Endothelial cell of umbilical vein (primary cell): ENCODE measurements around the gene DUSP22. TPM values are rescaled to one million over a fixed set of nuclear protein-coding genes. Genes with fewer than 3 reads are reported as not detected.

Source experiments
- BruUV-seq: library from RNA; stranded (reverse); fragments of 400-500 nt; replicated peaks from 2 replicates; lab custom pipeline; 2021; lab: Mats Ljungman, UMichigan
- CTCF ChIA-PET: fragments of 300-600, 350-600 bp; sonication (Branson Sonifier 250); formaldehyde crosslinking; loops from one replicate; lab custom pipeline; 2021; ENCODE audit warnings: antibody characterized with exemption, inconsistent platforms; lab: Charles Lee
- POLR2A ChIA-PET: fragments of 300-600, 350-600 bp; sonication (Branson Sonifier 250); formaldehyde crosslinking; loops from one replicate; lab custom pipeline; 2021; ENCODE audit warnings: antibody characterized with exemption, inconsistent platforms; lab: Charles Lee
- DNase-seq: peaks from one replicate; pipeline ENCODE4 v3.0.0-alpha.2; 2011; ENCODE audit warnings: low read depth, low spot score
- FAIRE-seq: peaks from 2 replicates; lab custom pipeline; 2011; peaks lifted over from hg19 to GRCh38; lab: Jason Lieb, UNC
- H2AFZ ChIP-seq: 2 replicates; pipeline ENCODE4 v1.6.0; 2012; ENCODE audit warnings: low read depth, low read length, control low read depth, inconsistent platforms
- H3K27ac ChIP-seq: 2 replicates; pipeline ENCODE4 v1.5.1; 2011; ENCODE audit warnings: low read depth, mild to moderate bottlenecking, control low read depth, low read length, moderate library complexity; ENCODE audit not compliant: insufficient read depth
- H3K27me3 ChIP-seq, 2 experiments: 2 replicates each; pipeline versions ENCODE4 v1.6.0 to v1.6.1; 2011; ENCODE audit warnings: low read length in 2 of 2, mixed read lengths in 1 of 2; ENCODE audit not compliant: control insufficient read depth in 2 of 2, insufficient read depth in 2 of 2
- H3K36me3 ChIP-seq, 2 experiments: 2 replicates in 1 of 2; 3 replicates in 1 of 2; pipeline ENCODE4 v1.5.1; 2011; ENCODE audit warnings: low read length in 2 of 2, mild to moderate bottlenecking in 1 of 2, moderate library complexity in 1 of 2; ENCODE audit not compliant: control insufficient read depth in 2 of 2, insufficient read depth in 2 of 2; ENCODE audit errors: extremely low read depth in 1 of 2
- H3K4me1 ChIP-seq: 3 replicates; pipeline ENCODE4 v1.5.1; 2011; ENCODE audit warnings: mild to moderate bottlenecking, low read length; ENCODE audit not compliant: control insufficient read depth, insufficient read depth; ENCODE audit errors: extremely low read depth
- H3K4me2 ChIP-seq: 2 replicates; pipeline ENCODE4 v1.6.1; 2011; ENCODE audit warnings: low read length, control low read depth, mixed read lengths; ENCODE audit not compliant: insufficient read depth
- H3K4me3 ChIP-seq, 3 experiments: fragments of 200-600 bp in 1 of 3; sonication (generic), shearing (Covaris generic) in 1 of 3; replicated peaks in 1 of 3; 2 replicates each; pipeline ENCODE4 v1.5.1; 2011 to 2016; ENCODE audit warnings: control low read depth in 3 of 3, low read length in 3 of 3, mild to moderate bottlenecking in 2 of 3, inconsistent platforms in 1 of 3, low read depth in 1 of 3, moderate library complexity in 1 of 3; ENCODE audit not compliant: insufficient read depth in 1 of 3
- H3K79me2 ChIP-seq: 2 replicates; pipeline ENCODE4 v1.6.0; 2012; ENCODE audit warnings: low read length, inconsistent platforms; ENCODE audit not compliant: control insufficient read depth, insufficient read depth
- H3K9ac ChIP-seq: replicated peaks from 2 replicates; pipeline ENCODE3; 2011; ENCODE audit warnings: low read length, control low read depth; ENCODE audit not compliant: insufficient read depth; ENCODE audit errors: extremely low read depth
- H3K9me1 ChIP-seq: replicated peaks from 3 replicates; pipeline ENCODE4 v1.6.0; 2011; ENCODE audit warnings: mild to moderate bottlenecking, low read length; ENCODE audit not compliant: control insufficient read depth, insufficient read depth; ENCODE audit errors: extremely low read depth
- H3K9me3 ChIP-seq: replicated peaks from 2 replicates; pipeline ENCODE4 v1.5.1; 2012; ENCODE audit warnings: low read length, inconsistent platforms; ENCODE audit not compliant: control insufficient read depth, insufficient read depth
- H4K20me1 ChIP-seq: replicated peaks from 2 replicates; pipeline ENCODE3; 2011; ENCODE audit warnings: mild to moderate bottlenecking, low read length; ENCODE audit not compliant: control insufficient read depth, insufficient read depth; ENCODE audit errors: extremely low read depth
- CTCF ChIP-seq, 2 donors: IDR thresholded peaks; 1 replicate in 1 of 2; 2 replicates in 1 of 2; pipeline ENCODE4 v1.5.1; 2011; ENCODE audit warnings: low read length in 2 of 2, mild to moderate bottlenecking in 2 of 2, moderate library complexity in 2 of 2, control low read depth in 1 of 2, inconsistent platforms in 1 of 2, low read depth in 1 of 2; ENCODE audit not compliant: insufficient read depth in 1 of 2; ENCODE audit errors: extremely low read depth in 1 of 2
- EZH2 ChIP-seq: IDR thresholded peaks from 2 replicates; pipeline ENCODE4 v1.6.1; 2012; ENCODE audit warnings: borderline replicate concordance, low read depth, mild to moderate bottlenecking, moderate library complexity, low read length, inconsistent platforms; ENCODE audit not compliant: severe bottlenecking
- FOS ChIP-seq: IDR thresholded peaks from 2 replicates; pipeline ENCODE4 v1.6.1; 2011; ENCODE audit warnings: mild to moderate bottlenecking, low read length, moderate library complexity, borderline replicate concordance; ENCODE audit not compliant: insufficient read depth
- JUN ChIP-seq: IDR thresholded peaks from 2 replicates; pipeline ENCODE4 v1.6.1; 2011; ENCODE audit warnings: borderline replicate concordance, low read depth; ENCODE audit not compliant: insufficient read length, insufficient read depth
- MAX ChIP-seq: IDR thresholded peaks from 2 replicates; pipeline ENCODE4 v1.6.1; 2011; ENCODE audit not compliant: insufficient read depth, insufficient read length
- MYC ChIP-seq: IDR thresholded peaks from one replicate; pipeline ENCODE4 v1.6.1; 2011; ENCODE audit warnings: mild to moderate bottlenecking, low read depth, low read length
- POLR2A ChIP-seq: IDR thresholded peaks from 2 replicates; pipeline ENCODE4 v1.6.1; 2012; ENCODE audit warnings: low read depth, mild to moderate bottlenecking, control low read depth, low read length
- POLR2AphosphoS5 ChIP-seq: IDR thresholded peaks from 2 replicates; pipeline ENCODE4 v1.6.1; 2012; ENCODE audit warnings: low read depth, mild to moderate bottlenecking, control low read depth, low read length, moderate library complexity; ENCODE audit not compliant: insufficient read depth
- dilution Hi-C: fragments of 300-500 bp; cut with MboI; formaldehyde crosslinking; loops from one replicate; pipeline ENCODE4 v1.15.0; 2019; ENCODE audit warnings: low sequenced_read_pairs; ENCODE audit not compliant: extremely low pct_ligation_motif_present
- intact Hi-C: fragments of 100-400 bp; cut with micrococcal nuclease; formaldehyde crosslinking; loops from one replicate; pipeline ENCODE4 v1.10.0; 2022
- polyA plus RNA-seq, 4 experiments: library from polyadenylated mRNA; depleted of rRNA in 3 of 4; stranded (reverse) in 3 of 4; unstranded in 1 of 4; fragments of >200 nt; gene quantifications; 2 replicates each; pipeline versions ENCODE4 v1.2.1 to v1.2.3, GENCODE V29; 2011 to 2012; ENCODE audit warnings: missing spikeins in 1 of 4
- total RNA-seq: library from RNA; stranded (reverse); gene quantifications from 2 replicates; pipeline ENCODE4 v1.2.3, GENCODE V29; 2021

DUSP22 gene
- total and polyA plus RNA-seq, 2 donors (not counting 3 experiments of a cell fraction or from before 2014, with no cell fraction given): 23.2 to 33.9 TPM

- Histone ChIP-seq H3K9me1 (no peaks in the 10 kb centered on the region), H3K4me1 (peaks cover under 1% of the 10 kb centered on the region), H3K27me3 (peaks cover 28 to 33% of the 10 kb centered on the region in 2 experiments), H3K9ac (no peak overlapping the region), H4K20me1 (no peaks in the 10 kb centered on the region), H3K9me3 (no peaks in the 10 kb centered on the region), H2AFZ (no peak overlapping the region), H3K4me3 (no peak overlapping the region), H3K4me2 (no peak overlapping the region), H3K36me3 (no peaks in the 10 kb centered on the region), H3K79me2 (no peaks in the 10 kb centered on the region), H3K27ac (no peak overlapping the region)
- no peak for FAIRE-seq
- CTCF ChIA-PET: interaction anchor here (1.0 kb wide), 1 partner anchor 21 kb away, joined by 5 read pairs; no protein-coding TSS in a partner anchor
- intact Hi-C loops (no loop called here), dilution Hi-C loops (no loop called here)
- no peak for TF ChIP-seq EZH2
- TF ChIP-seq FOS: no peak
- no peak for TF ChIP-seq POLR2AphosphoS5
- no peak for TF ChIP-seq MAX
- TF ChIP-seq POLR2A: no peak
- no peak for TF ChIP-seq MYC
- TF ChIP-seq JUN: no peak
- TF ChIP-seq CTCF (IDR thresholded peaks at IDR 0.05; ENCODE audit: extremely low read depth in 1 of 2, insufficient read depth in 1 of 2, low read depth in 1 of 2, low read length in 2 of 2): no peak
- POLR2A ChIA-PET: no interaction called here
- DNase-seq: no peak
- no TSS peak for BruUV-seq
Measured at GRCh38 chr6:387293-387741, 95.0 kb downstream of the DUSP22 start.
